ENCODE measurements around the gene OTOA.
A peak's percentile ranks its signal among the peaks of the same experiment; 100 is the strongest.
"Not testable (repeated sequence)": the region's sequence is repeated elsewhere in the genome, so short reads cannot be mapped to it uniquely, and the experiment has no call there.

Gene OTOA

GRCh38 chr16:21663889-21664647 lies at the start of gene OTOA:
OTOA (plus strand) TSS chr16:21663968; CDS start chr16:21678515, 14,547 bp downstream.
- peak; percentile 17 for DNase-seq

GRCh38 chr16:21614896-21615295 lies 48.9 kb upstream of the OTOA start:
- DNase-seq: no peak

GRCh38 chr16:21617607-21618006 lies 46.2 kb upstream of the OTOA start:
- no peak for DNase-seq

GRCh38 chr16:21618281-21618680 lies 45.5 kb upstream of the OTOA start:
- no peak for DNase-seq

GRCh38 chr16:21619765-21620425 lies 43.9 kb upstream of the OTOA start:
- no peak for DNase-seq

GRCh38 chr16:21620592-21620991 lies 43.2 kb upstream of the OTOA start:
- DNase-seq: no peak

- no peak for DNase-seq
Measured at GRCh38 chr16:21622545-21622944, 41.2 kb upstream of the OTOA start.

- no peak for DNase-seq
Measured at GRCh38 chr16:21625026-21625425, 38.7 kb upstream of the OTOA start.

- peak; percentile 42 for DNase-seq
Measured at GRCh38 chr16:21626659-21627277, 37.0 kb upstream of the OTOA start.

GRCh38 chr16:21628121-21628726 lies 35.5 kb upstream of the OTOA start:
- DNase-seq: no peak

GRCh38 chr16:21628772-21629171 lies 35.0 kb upstream of the OTOA start:
- no peak for DNase-seq

GRCh38 chr16:21629616-21630539 lies 33.9 kb upstream of the OTOA start:
- DNase-seq: not testable (repeated sequence)

GRCh38 chr16:21630866-21631265 lies 32.9 kb upstream of the OTOA start:
- DNase-seq: not testable (repeated sequence)

GRCh38 chr16:21631376-21631775 lies 32.4 kb upstream of the OTOA start:
- not testable (repeated sequence) for DNase-seq

GRCh38 chr16:21631951-21632575 lies 31.7 kb upstream of the OTOA start:
- not testable (repeated sequence) for DNase-seq

- DNase-seq: no peak
Measured at GRCh38 chr16:21634216-21634615, 29.6 kb upstream of the OTOA start.

- DNase-seq: not testable (repeated sequence)
Measured at GRCh38 chr16:21635694-21636093, 28.1 kb upstream of the OTOA start.

- no peak for DNase-seq
Measured at GRCh38 chr16:21637032-21637968, 26.5 kb upstream of the OTOA start.

GRCh38 chr16:21638573-21638975 lies 25.2 kb upstream of the OTOA start:
- peak; percentile 34 for DNase-seq

- no peak for DNase-seq
Measured at GRCh38 chr16:21639493-21639892, 24.3 kb upstream of the OTOA start.

- no peak for DNase-seq
Measured at GRCh38 chr16:21641916-21642315, 21.9 kb upstream of the OTOA start.

All from CD4-positive, alpha-beta T cell treated with Interleukin-12 subunit alpha and Interleukin-12 subunit beta, for 1 hour (primary cell).